Lower lobe of right lung (tissue), 2 donors: Measurements from ENCODE around the gene HRH2. TPM values are rescaled to one million over a fixed set of nuclear protein-coding genes. Genes with fewer than 3 reads are reported as not detected.

ENCODE experiments used
- ATAC-seq, 2 donors: fragments of 200-7000 bp; cut with Tn5 transposase; one replicate each; pipeline ENCODE4 v1.9.1; 2020 to 2022; ENCODE audit warnings: mild to moderate bottlenecking in 2 of 2, moderate library complexity in 2 of 2
- DNase-seq: peaks from one replicate; pipeline ENCODE4 v3.0.0-alpha.2; 2020
- H3K27ac ChIP-seq: fragments of 200-600 bp; one replicate; pipeline ENCODE4 v1.8.0; 2022
- H3K27me3 ChIP-seq: fragments of 200-600 bp; one replicate; pipeline ENCODE4 v1.8.0; 2022; ENCODE audit warnings: low read depth
- H3K36me3 ChIP-seq: fragments of 200-600 bp; one replicate; pipeline ENCODE4 v1.8.0; 2022; ENCODE audit warnings: mild to moderate bottlenecking
- H3K4me1 ChIP-seq: fragments of 200-600 bp; one replicate; pipeline ENCODE4 v1.8.0; 2022
- H3K4me3 ChIP-seq: fragments of 200-600 bp; one replicate; pipeline ENCODE4 v1.8.0; 2022; ENCODE audit warnings: mild to moderate bottlenecking
- H3K9me3 ChIP-seq: fragments of 200-600 bp; one replicate; pipeline ENCODE4 v1.8.0; 2022
- CTCF ChIP-seq: fragments of 200-600 bp; IDR thresholded peaks from one replicate; pipeline ENCODE4 v1.8.0; 2022; ENCODE audit warnings: antibody characterized with exemption, mild to moderate bottlenecking
- intact Hi-C: fragments of 100-400 bp; cut with DNase I; formaldehyde crosslinking; loops from one replicate; pipeline ENCODE4 v1.11.0; 2022
- total RNA-seq: library from RNA; stranded (reverse); fragmentation: NEBNext Ultra II Directional; extraction: Animal tissue kit (Norgen Biotek cat#: 25700); gene quantifications from one replicate; pipeline ENCODE4 v1.2.1, GENCODE V29; 2021
- donor health status: DM: no; HTN: yes; CAD: no; lungs with severe emphysema.

The HRH2 gene
- total RNA-seq, 1 donor from 2014 or later = 9.6 TPM

- H3K4me3 ChIP-seq = no peak overlapping the region
- DNase-seq = no peak
- peaks cover 16% of the 10 kb centered on the region for H3K27me3 ChIP-seq
- H3K27ac ChIP-seq = no peak overlapping the region
- H3K4me1 ChIP-seq = no peaks in the 10 kb centered on the region
- H3K9me3 ChIP-seq = no peaks in the 10 kb centered on the region
- TF ChIP-seq CTCF = no peak
- no peak for ATAC-seq
- intact Hi-C loops = no loop called here
- no peaks in the 10 kb centered on the region for H3K36me3 ChIP-seq
These were observed 83.7 kb downstream of the HRH2 start for GRCh38 chr5:175741556-175741955.

- DNase-seq (no peak), ATAC-seq (no peak)
- no peak overlapping the region for H3K4me3 ChIP-seq
- no peaks in the 10 kb centered on the region for H3K4me1 ChIP-seq
- intact Hi-C loops = no loop called here
- H3K9me3 ChIP-seq = no peaks in the 10 kb centered on the region
- H3K36me3 ChIP-seq = no peaks in the 10 kb centered on the region
- no peak overlapping the region for H3K27ac ChIP-seq
- TF ChIP-seq CTCF = no peak
- H3K27me3 ChIP-seq = peaks cover 7% of the 10 kb centered on the region
These were observed 84.6 kb downstream of the HRH2 start for GRCh38 chr5:175742290-175742994.

- ATAC-seq (no peak), DNase-seq (no peak)
- no peak overlapping the region for H3K4me3 ChIP-seq
- no peaks in the 10 kb centered on the region for H3K36me3 ChIP-seq
- H3K9me3 ChIP-seq = no peaks in the 10 kb centered on the region
- peaks cover 7% of the 10 kb centered on the region for H3K27me3 ChIP-seq
- intact Hi-C loops = no loop called here
- TF ChIP-seq CTCF = no peak
- H3K4me1 ChIP-seq = no peaks in the 10 kb centered on the region
- H3K27ac ChIP-seq = no peak overlapping the region
These were observed 85.9 kb downstream of the HRH2 start for GRCh38 chr5:175743676-175744210.

GRCh38 chr5:175745210-175745609 lies 87.3 kb downstream of the HRH2 start:
- Histone ChIP-seq H3K27ac (no peak overlapping the region), H3K27me3 (peaks cover 11% of the 10 kb centered on the region), H3K36me3 (no peaks in the 10 kb centered on the region), H3K4me1 (no peaks in the 10 kb centered on the region), H3K9me3 (no peaks in the 10 kb centered on the region), H3K4me3 (no peak overlapping the region)
- intact Hi-C loops = no loop called here
- DNase-seq (no peak), ATAC-seq (no peak)
- no peak for TF ChIP-seq CTCF

GRCh38 chr5:175746851-175747250 lies 89.0 kb downstream of the HRH2 start:
- H3K4me3 ChIP-seq = no peak overlapping the region
- no peak for DNase-seq

More at GRCh38 chr5:175746851-175747250, 89.0 kb downstream of the HRH2 start:
- Histone ChIP-seq H3K9me3 (no peaks in the 10 kb centered on the region), H3K4me1 (no peaks in the 10 kb centered on the region), H3K36me3 (no peaks in the 10 kb centered on the region), H3K27me3 (peaks cover 17% of the 10 kb centered on the region), H3K27ac (no peak overlapping the region)
- ATAC-seq = no peak
- intact Hi-C loops = no loop called here
- no peak for TF ChIP-seq CTCF
